Renal cortical epithelial cell (primary cell): ENCODE data around the gene SMIM15. TPM values are rescaled to one million over a fixed set of nuclear protein-coding genes. Genes with fewer than 3 reads are reported as not detected.

Experiments
- DNase-seq: peaks from one replicate; pipeline ENCODE4 v3.0.0-alpha.2; 2011; ENCODE audit warnings: low read depth
- total RNA-seq: library from RNA; depleted of rRNA; stranded (reverse); fragments of >200 nt; gene quantifications from 2 replicates; pipeline ENCODE4 v1.2.3, GENCODE V29; 2014

SMIM15 gene
- total RNA-seq, 1 donor from 2014 or later, result 108 TPM

GRCh38 chr5:61159836-61160235 is 2.4 kb downstream of the SMIM15 start:
- DNase-seq, result no peak

DNA sequence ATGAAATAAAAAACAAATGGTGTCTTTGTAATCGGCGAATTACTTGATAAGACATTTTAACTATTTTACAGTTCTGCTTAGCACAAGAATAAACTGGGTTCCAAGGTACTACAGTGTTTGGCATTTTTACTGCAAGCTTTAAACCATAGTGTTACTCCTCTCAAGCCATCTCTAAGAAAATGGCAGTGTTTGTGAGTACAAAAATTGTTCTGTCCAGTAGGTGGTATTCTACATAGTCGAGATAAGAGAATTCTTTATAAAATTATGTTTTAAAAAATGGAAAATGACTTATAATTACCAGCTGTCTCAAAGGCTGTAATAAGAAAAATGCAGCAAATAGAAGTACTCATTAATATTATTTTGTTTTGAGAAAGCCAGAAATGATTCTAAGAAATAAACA is 3.2 kb downstream of the SMIM15 start:
- no peak for DNase-seq

DNA sequence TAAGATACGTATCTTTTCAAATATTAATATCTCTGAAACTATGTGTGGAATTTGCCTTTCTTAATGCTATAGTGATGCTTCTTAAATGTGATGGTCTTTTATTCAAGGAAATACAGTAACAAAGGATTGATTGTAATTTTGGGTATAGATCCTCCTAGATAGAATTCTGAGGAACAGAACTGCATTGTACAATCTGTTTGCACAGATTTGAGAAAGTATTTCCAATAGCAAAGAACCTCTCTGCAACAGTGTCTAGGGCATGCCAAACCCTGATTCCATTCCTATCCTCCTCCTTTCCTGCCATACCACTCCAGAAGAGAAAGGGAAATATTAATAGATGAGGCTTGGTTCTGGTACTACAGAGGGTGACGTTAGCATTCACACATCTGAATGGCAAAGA is 10.4 kb downstream of the SMIM15 start:
- DNase-seq, result no peak

GRCh38 chr5:61148515-61148914 is 13.8 kb downstream of the SMIM15 start:
- DNase-seq, result no peak

DNA sequence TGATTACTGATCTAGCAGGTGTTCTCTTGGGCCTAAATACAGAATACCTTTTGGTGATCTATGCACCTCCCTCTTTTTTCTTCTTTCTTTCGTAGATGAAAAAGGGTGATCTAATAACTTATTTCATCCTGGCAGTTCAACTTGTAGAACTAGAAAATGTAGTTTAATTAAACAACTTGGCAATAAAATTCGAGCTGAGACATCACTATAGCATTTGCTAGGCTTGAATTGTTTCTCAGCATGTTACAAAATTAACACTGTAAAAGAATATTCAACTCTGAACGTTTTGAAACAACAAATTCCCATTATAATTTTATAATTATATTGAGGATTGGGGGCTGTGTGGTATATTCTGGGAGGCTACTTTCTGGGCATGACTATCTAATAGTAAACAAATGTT is 19.5 kb downstream of the SMIM15 start:
- no peak for DNase-seq

- no peak for DNase-seq
Observed at GRCh38 chr5:61142391-61142790, 19.9 kb downstream of the SMIM15 start.

DNA sequence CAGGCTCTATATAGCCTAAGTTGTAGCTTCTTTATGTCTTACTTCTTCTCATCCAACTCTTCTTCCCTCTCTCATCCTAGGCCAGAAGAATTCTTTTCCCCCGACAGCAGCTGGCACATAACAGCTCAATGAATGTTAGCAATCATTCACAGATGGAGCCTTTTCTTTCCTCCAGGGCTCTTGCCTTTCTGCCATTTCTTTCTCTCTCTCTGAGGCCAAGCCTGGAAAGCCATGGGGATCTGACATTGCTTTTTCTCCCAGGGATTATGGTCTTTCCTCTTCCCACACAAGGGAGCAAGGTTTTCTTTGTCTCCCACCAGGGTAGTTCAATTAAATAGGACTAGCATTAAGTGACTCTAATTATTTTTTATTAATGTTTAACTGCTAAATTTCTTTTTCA is 20.5 kb downstream of the SMIM15 start:
- no peak for DNase-seq

DNA sequence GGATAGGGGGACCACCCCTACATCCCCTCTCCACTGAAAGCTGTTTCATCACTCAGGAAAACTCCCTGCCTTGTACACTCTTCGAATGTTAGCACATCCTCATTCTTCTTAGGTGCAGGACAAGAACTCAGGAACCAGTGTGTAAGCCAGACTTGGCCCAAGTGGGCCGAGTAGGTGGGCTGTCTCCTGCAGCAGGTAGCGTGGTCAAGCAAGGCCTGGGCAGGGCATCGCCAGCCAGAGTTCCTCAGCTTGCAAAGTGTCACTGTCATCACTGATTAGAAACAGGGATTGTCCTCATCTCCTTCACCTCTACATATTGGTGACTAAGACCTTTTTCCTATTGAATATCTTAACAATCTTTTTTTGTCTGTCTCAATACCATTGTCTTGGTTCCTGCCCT is 22.3 kb downstream of the SMIM15 start:
- DNase-seq, result no peak

- DNase-seq, result no peak
Observed at GRCh38 chr5:61139094-61139873, 23.0 kb downstream of the SMIM15 start.

GRCh38 chr5:61137835-61138234 is 24.4 kb downstream of the SMIM15 start:
- DNase-seq, result no peak

GRCh38 chr5:61132559-61132958 is 29.7 kb downstream of the SMIM15 start:
- peak; percentile 58 for DNase-seq

- no peak for DNase-seq
Observed at GRCh38 chr5:61130289-61130688, 32.0 kb downstream of the SMIM15 start.

DNA sequence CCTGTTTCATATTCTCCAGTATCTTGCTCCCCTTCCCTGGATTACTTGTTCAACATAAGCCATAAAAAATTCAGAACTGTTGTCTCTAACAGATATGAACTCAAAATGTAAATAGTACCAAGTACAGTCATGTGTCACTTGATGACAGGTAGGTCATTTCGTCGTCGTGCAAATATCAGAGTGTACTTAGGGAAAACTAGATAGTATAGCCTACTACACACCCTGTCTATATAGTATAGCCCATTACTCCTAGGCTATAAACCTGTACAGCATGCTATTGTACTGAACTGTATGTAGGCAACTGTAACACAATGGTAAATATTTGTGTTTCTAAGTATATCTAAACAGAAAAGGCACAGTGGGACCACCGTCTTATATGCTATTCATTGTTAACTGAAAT is 39.1 kb downstream of the SMIM15 start:
- no peak for DNase-seq

- peak; percentile 20 for DNase-seq
Observed at GRCh38 chr5:61120534-61120933, 41.7 kb downstream of the SMIM15 start.

GRCh38 chr5:61119066-61119465 is 43.2 kb downstream of the SMIM15 start:
- DNase-seq, result no peak

DNA sequence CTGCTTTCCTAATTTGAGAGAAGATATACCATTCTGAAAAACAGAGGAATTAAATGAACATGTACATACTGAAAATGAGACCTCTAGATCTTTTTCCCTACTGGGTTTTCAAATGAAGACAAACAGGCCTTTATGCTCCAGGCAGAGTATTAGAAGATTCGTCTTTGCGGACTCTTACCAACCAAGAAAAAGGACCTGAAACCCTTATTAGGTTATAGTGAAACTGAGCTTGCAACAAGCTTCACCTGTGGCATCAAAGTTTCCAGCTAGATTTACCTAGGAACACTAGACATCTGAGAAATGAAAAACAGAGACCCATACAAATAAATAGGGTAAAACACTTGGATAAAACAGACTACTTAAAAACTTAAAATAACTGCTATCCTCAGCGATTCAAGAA is 46.3 kb downstream of the SMIM15 start:
- DNase-seq, result no peak

GRCh38 chr5:61114441-61114840 is 47.8 kb downstream of the SMIM15 start:
- no peak for DNase-seq

Other genes with a start within 250 kb of the SMIM15 start
- 26.4 and 38.0 TPM in 2 replicates for gene ERCC8, start 217.4 kb downstream of the SMIM15 start, total RNA-seq
- gene NDUFAF2, start 217.3 kb downstream of the SMIM15 start, total RNA-seq, result 19.5 and 35.9 TPM in 2 replicates
- 11.6 and 20.7 TPM in 2 replicates for gene ZSWIM6, start 169.8 kb upstream of the SMIM15 start, total RNA-seq